DND-41 (cell line): Measurements from ENCODE around the gene MARCHF9.
"Not testable (repeated sequence)": the region's sequence is repeated elsewhere in the genome, so short reads cannot be mapped to it uniquely, and the experiment has no call there.

Experiments
- ATAC-seq: fragments of 200-7000 bp; cut with Tn5 transposase; 3 replicates; pipeline ENCODE4 v1.9.1; 2021; ENCODE audit warnings: low read depth; ENCODE audit not compliant: insufficient read depth
- DNase-seq: peaks from one replicate; pipeline ENCODE4 v3.0.0-alpha.2; 2020
- H2AFZ ChIP-seq: 2 replicates; pipeline ENCODE4 v1.6.0; 2012; ENCODE audit warnings: low read depth, low read length
- H3K27ac ChIP-seq: 2 replicates; pipeline ENCODE4 v1.5.1; 2012; ENCODE audit warnings: low read length, inconsistent platforms
- H3K27me3 ChIP-seq: fragments of 200-600 bp; sonication (generic); 2 replicates; pipeline ENCODE4 v1.6.0; 2012; ENCODE audit warnings: low read length, mild to moderate bottlenecking, inconsistent platforms; ENCODE audit not compliant: insufficient read depth, poor library complexity
- H3K36me3 ChIP-seq: 2 replicates; pipeline ENCODE4 v1.5.1; 2012; ENCODE audit warnings: low read length, inconsistent platforms; ENCODE audit not compliant: insufficient read depth
- H3K4me1 ChIP-seq: 2 replicates; pipeline ENCODE4 v1.5.1; 2012; ENCODE audit warnings: mild to moderate bottlenecking, low read length; ENCODE audit not compliant: insufficient read depth
- H3K4me2 ChIP-seq: 2 replicates; pipeline ENCODE4 v1.6.0; 2012; ENCODE audit warnings: mild to moderate bottlenecking, moderate library complexity, low read length, inconsistent platforms; ENCODE audit not compliant: insufficient read depth
- H3K4me3 ChIP-seq, 2 experiments: fragments of 200-600 bp in 1 of 2; shearing (Covaris generic) in 1 of 2; 2 replicates each; pipeline ENCODE4 v1.5.1; 2012 to 2016; ENCODE audit warnings: inconsistent platforms in 2 of 2, low read length in 2 of 2, mild to moderate bottlenecking in 2 of 2, low read depth in 1 of 2, moderate library complexity in 1 of 2
- H3K79me2 ChIP-seq: 2 replicates; pipeline ENCODE4 v1.6.0; 2012; ENCODE audit warnings: low read length, inconsistent platforms; ENCODE audit not compliant: insufficient read depth
- H3K9ac ChIP-seq: 2 replicates; pipeline ENCODE4 v1.6.0; 2012; ENCODE audit warnings: low read depth, mild to moderate bottlenecking, inconsistent platforms, low read length, moderate library complexity
- H3K9me3 ChIP-seq: 2 replicates; pipeline ENCODE4 v1.5.1; 2012; ENCODE audit warnings: low read length, moderate library complexity, mild to moderate bottlenecking, inconsistent platforms; ENCODE audit not compliant: insufficient read depth, severe bottlenecking
- H4K20me1 ChIP-seq: 2 replicates; pipeline ENCODE4 v1.6.0; 2012; ENCODE audit warnings: low read length; ENCODE audit not compliant: insufficient read depth
- EZH2 ChIP-seq: IDR thresholded peaks from 3 replicates; pipeline ENCODE4 v1.6.1; 2012; ENCODE audit warnings: borderline replicate concordance, low read depth, mild to moderate bottlenecking, moderate library complexity, low read length, inconsistent platforms; ENCODE audit not compliant: severe bottlenecking
- TF ChIP-seq, protein P1 (sequence below): IDR thresholded peaks from 2 replicates; pipeline ENCODE4 v1.5.1; 2012; ENCODE audit warnings: borderline replicate concordance, low read length, moderate library complexity, mild to moderate bottlenecking; ENCODE audit not compliant: poor library complexity, severe bottlenecking; ENCODE audit errors: extremely low read depth

MARCHF9 gene

DNA sequence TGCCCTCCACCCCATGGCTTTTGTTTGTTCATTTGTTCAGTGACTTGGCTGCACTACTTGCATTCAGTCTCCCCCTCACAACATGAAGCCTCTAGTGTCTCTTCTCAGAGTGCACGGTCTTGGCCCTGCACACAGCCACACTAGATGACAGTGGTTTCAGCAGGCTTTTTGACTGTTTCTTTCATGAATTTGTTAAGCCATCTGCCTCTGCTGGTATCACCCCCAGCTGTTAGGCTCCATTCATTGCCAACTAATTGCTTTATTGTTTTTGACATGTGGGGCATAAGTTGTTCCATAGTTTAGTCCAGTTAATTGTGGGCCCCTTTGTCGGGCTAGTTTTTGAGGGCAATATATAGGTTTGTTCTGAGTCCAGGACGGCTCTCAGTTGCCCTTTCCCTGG is 42.2 kb upstream of the MARCHF9 start:
- H3K27ac ChIP-seq, result no peak overlapping the region
- H3K4me3 ChIP-seq, result no peak overlapping the region
- no peak overlapping the region for H3K4me2 ChIP-seq
- no peaks in the 10 kb centered on the region for H3K9me3 ChIP-seq
- no peaks in the 10 kb centered on the region for H3K4me1 ChIP-seq
- H3K79me2 ChIP-seq, result no peaks in the 10 kb centered on the region
- ATAC-seq, result no peak
- no peak overlapping the region for H2AFZ ChIP-seq
- peaks cover 32% of the 10 kb centered on the region for H3K36me3 ChIP-seq
- no peaks in the 10 kb centered on the region for H3K27me3 ChIP-seq
- no peak for DNase-seq
- no peaks in the 10 kb centered on the region for H4K20me1 ChIP-seq
- no peak overlapping the region for H3K9ac ChIP-seq
- TF ChIP-seq EZH2, result no peak
- TF ChIP-seq, protein P1, sequence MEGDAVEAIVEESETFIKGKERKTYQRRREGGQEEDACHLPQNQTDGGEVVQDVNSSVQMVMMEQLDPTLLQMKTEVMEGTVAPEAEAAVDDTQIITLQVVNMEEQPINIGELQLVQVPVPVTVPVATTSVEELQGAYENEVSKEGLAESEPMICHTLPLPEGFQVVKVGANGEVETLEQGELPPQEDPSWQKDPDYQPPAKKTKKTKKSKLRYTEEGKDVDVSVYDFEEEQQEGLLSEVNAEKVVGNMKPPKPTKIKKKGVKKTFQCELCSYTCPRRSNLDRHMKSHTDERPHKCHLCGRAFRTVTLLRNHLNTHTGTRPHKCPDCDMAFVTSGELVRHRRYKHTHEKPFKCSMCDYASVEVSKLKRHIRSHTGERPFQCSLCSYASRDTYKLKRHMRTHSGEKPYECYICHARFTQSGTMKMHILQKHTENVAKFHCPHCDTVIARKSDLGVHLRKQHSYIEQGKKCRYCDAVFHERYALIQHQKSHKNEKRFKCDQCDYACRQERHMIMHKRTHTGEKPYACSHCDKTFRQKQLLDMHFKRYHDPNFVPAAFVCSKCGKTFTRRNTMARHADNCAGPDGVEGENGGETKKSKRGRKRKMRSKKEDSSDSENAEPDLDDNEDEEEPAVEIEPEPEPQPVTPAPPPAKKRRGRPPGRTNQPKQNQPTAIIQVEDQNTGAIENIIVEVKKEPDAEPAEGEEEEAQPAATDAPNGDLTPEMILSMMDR, result no peak

DNA sequence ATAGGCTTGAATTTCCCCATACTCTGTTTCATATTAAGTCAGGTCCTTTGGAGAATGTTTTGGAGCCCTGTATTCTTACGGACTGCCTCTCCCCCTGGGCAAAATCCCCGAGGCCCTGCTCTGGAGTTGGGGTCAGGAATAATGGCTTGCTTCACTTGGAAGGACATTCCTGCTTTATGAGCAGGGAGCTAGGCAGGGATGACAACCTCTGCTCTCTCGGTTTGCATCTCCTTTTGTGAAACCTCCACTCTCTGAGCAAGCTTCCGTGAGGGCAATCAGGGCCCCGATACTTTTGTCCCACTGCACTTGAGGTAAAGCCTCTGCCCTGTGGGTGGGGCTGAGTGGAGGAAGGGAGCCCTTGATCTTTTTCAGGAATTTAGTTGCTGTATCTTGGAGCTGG is 41.7 kb upstream of the MARCHF9 start:
- no peak for TF ChIP-seq EZH2
- TF ChIP-seq, protein P1, result no peak
- H3K9me3 ChIP-seq, result no peaks in the 10 kb centered on the region
- H3K9ac ChIP-seq, result no peak overlapping the region
- no peak overlapping the region for H3K27ac ChIP-seq
- H3K36me3 ChIP-seq, result peaks cover 37% of the 10 kb centered on the region
- no peaks in the 10 kb centered on the region for H4K20me1 ChIP-seq
- H3K4me2 ChIP-seq, result no peak overlapping the region
- no peaks in the 10 kb centered on the region for H3K79me2 ChIP-seq
- DNase-seq (no peak), ATAC-seq (no peak)
- H3K27me3 ChIP-seq, result no peaks in the 10 kb centered on the region
- H2AFZ ChIP-seq, result no peak overlapping the region
- no peak overlapping the region for H3K4me3 ChIP-seq
- no peaks in the 10 kb centered on the region for H3K4me1 ChIP-seq

DNA sequence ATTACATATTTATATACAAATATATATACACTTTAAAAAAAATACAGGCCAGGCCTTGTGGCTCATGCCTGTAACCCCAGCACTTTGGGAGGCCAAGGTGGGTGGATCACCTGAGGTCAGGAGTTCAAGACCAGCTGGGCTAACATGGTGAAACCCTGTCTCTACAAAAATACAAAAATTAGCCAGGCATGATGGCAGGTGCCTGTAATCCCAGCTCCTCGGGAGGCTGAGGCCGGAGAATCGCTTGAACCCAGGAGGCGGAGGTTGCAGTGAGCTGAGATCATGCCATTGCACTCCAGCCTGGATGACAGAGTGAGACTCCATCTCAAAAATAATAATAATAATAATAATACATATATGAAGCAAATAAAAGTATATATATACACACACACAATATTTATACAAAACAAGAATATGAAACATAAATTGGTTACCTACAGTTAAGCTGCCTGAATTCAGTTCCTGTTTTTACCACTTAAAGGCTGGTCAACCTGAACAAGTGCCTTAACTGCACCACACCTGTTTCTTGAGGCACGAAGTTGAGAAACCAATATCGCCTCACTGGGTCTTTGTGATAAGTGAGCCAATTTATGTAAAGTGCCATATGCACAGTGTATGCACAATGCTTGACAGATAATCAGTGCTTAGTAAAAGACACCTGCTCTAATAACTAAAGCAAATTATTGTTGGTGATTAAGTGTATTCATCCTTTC is 39.7 kb upstream of the MARCHF9 start:
- not testable (repeated sequence) for H2AFZ ChIP-seq, ATAC-seq, H3K9ac ChIP-seq, H3K4me1 ChIP-seq, H3K4me3 ChIP-seq, H3K27ac ChIP-seq, H3K27me3 ChIP-seq, DNase-seq, H3K9me3 ChIP-seq, H3K79me2 ChIP-seq, H4K20me1 ChIP-seq, H3K4me2 ChIP-seq
- peaks cover 50% of the 10 kb centered on the region for H3K36me3 ChIP-seq

DNA sequence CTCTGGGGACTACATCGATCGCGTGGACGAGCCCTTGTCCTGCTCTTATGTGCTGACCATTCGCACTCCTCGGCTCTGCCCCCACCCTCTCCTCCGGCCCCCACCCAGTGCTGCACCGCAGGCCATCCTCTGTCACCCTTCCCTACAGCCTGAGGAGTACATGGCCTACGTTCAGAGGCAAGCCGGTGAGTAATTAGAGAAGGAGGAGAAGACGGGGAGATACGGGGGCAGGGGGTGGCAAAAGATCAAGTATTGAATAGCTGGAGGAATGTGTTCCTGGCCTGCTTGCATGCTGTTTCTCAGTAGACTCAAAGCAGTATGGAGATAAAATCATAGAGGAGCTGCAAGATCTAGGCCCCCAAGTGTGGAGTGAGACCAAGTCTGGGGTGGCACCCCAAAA is 39.1 kb upstream of the MARCHF9 start:
- H2AFZ ChIP-seq, result no peak overlapping the region
- DNase-seq, result no peak
- no peak overlapping the region for H3K9ac ChIP-seq
- TF ChIP-seq, protein P1, result no peak
- no peak for TF ChIP-seq EZH2
- no peak overlapping the region for H3K4me3 ChIP-seq
- H3K36me3 ChIP-seq, result peaks cover 56% of the 10 kb centered on the region
- no peak overlapping the region for H3K4me2 ChIP-seq
- ATAC-seq, result no peak
- H3K9me3 ChIP-seq, result no peaks in the 10 kb centered on the region
- no peaks in the 10 kb centered on the region for H3K4me1 ChIP-seq
- no peaks in the 10 kb centered on the region for H4K20me1 ChIP-seq
- no peaks in the 10 kb centered on the region for H3K79me2 ChIP-seq
- no peaks in the 10 kb centered on the region for H3K27me3 ChIP-seq
- no peak overlapping the region for H3K27ac ChIP-seq
